Activated T-helper 1 cell treated with Interleukin-2 at 50 U/mL for 16 hours (primary cell): ENCODE results near the gene TMEM59L.
"Not testable (repeated sequence)": the region's sequence is repeated elsewhere in the genome, so short reads cannot be mapped to it uniquely, and the experiment has no call there.

Experiments used
- DNase-seq: peaks from one replicate; pipeline ENCODE4 v3.0.0-alpha.2; 2020; ENCODE audit warnings: low read depth

Gene TMEM59L

DNA sequence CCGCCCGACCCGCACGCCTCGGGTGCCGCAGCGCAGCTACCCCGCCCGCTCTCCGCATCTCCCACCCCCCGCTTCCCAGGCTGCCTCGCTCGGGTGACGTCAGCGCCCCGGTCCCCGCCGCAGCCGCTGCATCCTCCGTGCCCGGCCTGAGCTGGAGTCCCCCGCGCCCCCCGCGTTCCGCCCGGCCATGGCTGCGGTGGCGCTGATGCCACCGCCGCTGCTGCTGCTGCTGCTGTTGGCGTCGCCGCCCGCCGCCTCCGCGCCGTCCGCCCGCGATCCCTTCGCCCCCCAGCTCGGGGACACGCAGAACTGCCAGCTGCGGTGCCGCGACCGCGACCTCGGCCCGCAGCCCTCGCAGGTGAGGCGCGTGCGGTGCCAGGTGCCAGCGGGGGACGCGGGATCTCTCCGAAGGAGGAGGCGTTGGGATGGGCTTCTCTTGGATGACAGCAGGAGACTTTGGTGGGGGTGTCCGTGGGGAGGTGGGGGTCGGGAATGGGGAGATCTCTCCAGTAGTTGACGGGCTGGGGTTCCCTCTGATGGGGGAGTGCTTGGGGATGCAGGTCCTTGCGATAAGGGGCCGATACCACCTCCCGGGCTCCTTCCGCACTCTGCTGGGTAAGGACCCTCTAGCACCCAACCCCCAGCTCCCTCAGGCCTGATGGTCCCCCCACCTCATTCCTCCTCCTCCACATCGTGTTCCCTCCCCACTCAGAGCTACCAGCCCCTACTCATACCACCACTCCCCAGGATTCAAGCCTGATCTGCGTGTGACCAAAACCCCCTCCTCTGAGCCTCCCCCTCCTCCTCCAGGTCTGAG is at the start of gene TMEM59L:
TMEM59L (plus strand) TSS at position 99 of the 817 bp plus-strand sequence; CDS start at position 188, 89 bp downstream.
- peak; percentile 26 for DNase-seq

DNA sequence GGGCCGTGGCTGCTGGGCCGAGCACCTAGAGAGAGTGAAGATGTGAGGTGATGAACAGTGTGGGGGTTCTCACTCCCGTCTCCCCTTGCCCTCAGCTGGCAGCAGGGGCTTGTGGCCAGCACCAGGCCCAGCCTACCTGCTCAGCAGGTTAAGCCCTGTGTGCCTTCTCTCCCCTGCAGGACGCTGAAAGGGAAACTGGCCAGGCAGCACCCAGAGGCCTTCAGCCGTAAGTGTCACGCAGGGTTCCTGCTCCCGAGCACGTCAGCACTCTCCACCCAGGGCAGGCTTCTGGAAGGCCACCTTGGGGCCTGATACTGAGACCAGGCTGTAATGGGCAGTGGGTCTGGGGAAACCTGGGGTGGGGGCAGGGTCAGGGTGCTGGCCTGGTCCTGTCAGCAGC is 45.7 kb upstream of the TMEM59L start:
- DNase-seq, result no peak

DNA sequence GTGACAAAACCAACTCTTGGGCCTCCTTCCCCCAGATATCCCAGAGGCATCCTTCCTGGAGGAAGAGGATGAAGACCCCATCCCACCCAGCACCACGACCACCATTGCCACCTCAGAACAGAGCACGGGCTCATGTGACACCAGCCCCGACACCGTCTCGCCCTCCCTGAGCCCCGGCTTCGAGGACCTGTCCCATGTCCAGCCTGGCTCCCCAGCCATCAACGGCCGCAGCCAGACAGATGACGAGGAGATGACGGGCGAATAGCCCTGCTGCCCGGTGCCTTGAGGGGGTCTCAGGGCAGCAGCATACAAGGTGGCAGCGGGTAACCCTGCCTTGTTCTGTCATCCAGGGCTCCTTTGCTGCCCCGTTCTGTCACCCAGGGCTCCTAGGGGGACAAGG is 44.3 kb upstream of the TMEM59L start:
- DNase-seq, result no peak

DNA sequence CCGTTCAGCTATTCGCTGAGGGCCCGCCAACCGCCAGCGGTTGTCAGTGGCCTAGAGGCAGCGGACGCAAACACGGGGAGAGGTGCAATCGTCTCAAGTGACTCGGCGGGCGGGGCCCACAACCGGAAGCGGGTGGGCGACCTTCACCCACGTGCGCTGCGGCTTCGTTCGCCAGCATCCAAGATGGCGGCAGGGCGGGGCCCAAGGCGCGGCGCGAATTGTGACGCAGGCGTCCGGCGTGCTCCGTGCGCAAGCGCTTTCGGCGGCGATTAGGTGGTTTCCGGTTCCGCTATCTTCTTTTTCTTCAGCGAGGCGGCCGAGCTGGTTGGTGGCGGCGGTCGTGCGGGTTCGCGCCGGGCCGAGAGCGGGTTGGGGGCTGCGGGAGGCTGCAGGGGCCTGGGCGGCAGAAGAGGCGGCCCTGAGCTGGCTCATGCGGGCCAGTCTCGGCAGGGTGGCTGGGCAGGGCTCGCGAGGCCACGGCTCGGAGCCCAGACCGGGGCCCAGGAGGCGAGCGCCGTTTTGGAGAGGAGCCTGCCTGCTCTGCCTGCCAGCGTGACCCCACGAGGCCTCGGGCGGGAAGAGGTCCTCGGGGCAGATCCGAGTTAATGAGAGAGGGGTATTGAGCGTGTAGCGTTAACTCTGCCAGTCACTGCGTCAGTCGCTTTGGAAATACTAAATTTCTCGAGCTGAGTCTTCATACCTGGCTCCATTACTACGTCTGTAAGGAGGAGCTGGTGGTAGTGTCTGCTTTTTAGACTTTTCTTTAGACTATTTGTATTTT is 40.9 kb upstream of the TMEM59L start, which contains the start of gene UBA52:
UBA52 (plus strand) TSS at position 294 of the 781 bp plus-strand sequence. CDS start 1,444 bp downstream, outside the sequence.
- peak; percentile 99 for DNase-seq

DNA sequence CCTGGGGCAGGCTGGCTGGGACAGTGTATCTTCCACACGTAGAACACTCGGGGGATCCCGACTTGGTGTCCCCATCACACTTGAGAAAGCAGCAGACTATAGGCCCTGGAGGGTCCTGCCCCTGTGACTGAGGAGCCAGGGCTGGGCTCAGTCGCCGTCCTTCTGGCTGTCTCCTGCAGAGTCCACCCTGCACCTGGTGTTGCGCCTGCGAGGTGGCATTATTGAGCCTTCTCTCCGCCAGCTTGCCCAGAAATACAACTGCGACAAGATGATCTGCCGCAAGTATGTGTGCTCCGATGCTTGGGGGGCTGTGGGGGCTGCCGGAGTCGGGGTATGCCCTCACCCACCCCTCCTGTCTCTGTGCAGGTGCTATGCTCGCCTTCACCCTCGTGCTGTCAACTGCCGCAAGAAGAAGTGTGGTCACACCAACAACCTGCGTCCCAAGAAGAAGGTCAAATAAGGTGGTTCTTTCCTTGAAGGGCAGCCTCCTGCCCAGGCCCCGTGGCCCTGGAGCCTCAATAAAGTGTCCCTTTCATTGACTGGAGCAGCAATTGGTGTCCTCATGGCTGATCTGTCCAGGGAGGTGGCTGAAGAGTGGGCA is 37.9 kb upstream of the TMEM59L start:
- no peak for DNase-seq

DNA sequence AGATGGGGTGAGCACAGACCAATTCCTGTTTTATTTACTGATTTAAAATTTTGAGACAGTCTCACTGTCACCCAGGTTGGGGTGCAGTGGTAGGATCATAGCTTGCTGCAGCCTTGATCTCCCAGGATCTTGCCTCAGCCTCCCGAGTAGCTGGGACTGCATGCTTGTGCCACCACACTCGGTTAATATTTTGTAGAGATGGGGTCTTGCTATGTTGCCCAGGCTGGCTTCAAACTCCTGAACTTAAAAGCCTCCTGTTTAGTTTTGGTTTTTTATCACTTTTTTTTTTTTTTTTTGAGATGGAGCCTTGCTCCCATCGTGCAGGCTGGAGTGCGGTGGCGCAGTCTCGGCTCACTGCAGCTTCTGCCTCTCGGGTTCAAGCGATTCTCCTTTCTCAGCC is 36.3 kb upstream of the TMEM59L start:
- DNase-seq, result no peak

DNA sequence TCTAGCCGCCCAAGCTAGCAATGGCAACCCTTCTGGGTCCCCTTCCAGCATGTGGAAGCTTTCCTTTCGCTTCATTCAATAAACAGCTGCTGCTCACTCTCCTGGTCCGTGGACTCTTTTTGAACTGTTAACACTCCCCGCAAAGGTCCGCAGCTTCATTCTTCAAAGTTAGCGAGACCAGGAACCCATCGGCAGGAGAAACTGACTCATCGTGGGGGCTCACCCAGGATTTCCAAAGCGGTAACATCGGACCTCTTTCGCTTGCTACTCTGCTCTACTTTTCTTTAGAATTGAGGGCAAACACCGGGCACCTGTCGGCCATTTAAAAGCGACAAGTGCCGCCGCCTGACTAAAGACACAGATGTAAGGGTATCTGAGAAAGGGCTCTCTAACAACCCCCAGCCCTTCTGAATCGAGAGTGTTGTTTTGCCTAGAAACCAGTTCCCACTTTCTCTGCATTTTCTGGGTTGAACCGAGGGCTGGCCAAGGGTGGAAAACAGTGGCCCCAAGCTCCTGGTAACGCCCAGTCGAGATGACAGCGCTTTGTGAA is 35.2 kb upstream of the TMEM59L start:
- no peak for DNase-seq

DNA sequence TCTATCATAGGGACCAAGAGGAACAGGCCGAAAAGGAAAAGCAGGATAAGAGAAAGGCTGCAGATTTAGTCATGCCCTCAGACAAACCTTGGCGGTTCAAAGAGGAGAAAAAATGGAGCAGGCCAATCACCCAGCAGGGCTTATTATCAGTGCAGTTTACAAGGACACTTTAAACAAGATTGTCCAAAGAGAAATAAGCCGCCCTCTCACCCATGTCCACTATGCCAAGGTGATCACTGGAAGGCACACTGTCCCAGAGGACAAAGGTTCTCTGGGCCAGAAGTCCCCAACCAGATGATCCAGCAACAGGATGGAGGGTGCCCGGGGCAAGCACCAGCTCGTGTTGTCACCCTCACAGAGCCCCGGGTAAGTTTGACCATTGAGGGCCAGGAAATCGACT is 32.4 kb upstream of the TMEM59L start:
- DNase-seq, result no peak

DNA sequence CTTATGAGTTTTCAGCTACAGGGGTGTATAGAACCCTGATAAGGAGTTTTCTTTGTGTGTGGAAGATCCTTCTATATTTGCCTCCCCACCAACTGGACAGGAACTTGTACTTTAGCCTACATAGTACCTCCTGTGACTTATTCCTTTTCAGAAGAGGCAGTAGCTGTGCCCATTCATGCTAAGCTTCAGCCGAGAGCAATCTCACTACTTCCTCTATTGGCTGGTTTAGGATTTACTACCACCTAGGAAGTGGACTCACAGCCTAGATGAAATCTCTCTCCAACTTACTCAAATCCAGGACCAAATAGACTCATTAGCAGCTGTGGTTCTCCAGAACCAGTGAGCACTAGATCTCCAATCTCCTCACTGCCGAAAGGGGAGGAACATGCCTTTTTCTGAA is 26.4 kb upstream of the TMEM59L start:
- DNase-seq, result no peak

DNA sequence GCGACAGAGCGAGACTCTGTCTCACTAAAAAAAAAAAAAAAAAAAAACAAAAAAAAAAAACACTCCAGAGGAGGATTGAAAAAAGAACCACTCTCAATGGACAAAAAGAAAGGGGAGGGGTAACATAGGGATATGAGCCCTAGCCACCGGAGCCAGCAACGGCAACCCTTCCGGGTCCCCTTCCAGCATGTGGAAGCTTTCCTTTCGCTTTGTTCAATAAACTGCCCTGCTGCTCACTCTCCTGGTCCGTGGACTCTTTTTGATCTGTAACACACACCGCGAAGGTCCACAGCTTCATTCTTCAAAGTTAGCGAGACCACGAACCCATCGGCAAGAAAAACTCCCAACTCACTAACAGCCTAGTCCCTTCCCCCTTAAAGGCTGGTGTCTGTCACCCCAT is 25.1 kb upstream of the TMEM59L start:
- DNase-seq, result no peak

DNA sequence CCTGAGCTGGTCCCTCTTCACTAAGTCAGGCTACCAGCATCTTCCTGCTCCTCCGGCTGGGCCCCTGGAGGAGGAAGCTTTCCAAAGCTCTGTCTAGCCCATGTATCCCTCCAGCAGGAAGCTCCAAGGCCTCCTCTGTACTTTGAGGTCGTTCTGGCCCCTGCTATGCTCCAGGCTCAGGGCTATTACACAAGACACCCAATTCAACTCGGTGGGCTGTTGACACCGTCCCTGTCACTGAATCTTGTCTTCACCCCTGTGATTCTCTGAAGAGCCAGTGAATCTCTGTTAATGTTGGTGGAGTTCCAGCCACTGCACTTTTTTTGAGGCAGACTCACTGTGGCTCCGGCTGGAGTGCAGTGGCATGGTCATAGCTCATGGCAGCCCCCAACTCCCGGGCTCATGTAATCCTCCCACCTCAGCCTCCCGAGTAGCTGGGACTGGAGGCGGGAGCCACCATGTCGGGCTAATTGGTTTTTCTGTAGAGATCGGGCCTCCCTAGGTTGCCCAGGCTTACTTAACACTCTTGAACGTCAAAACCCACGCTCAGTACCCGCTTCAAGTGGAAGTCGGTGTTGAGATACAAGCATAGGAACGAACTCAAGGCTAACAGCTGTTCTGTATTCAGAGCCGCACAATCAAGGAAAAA is 24.6 kb upstream of the TMEM59L start:
- DNase-seq, result no peak

DNA sequence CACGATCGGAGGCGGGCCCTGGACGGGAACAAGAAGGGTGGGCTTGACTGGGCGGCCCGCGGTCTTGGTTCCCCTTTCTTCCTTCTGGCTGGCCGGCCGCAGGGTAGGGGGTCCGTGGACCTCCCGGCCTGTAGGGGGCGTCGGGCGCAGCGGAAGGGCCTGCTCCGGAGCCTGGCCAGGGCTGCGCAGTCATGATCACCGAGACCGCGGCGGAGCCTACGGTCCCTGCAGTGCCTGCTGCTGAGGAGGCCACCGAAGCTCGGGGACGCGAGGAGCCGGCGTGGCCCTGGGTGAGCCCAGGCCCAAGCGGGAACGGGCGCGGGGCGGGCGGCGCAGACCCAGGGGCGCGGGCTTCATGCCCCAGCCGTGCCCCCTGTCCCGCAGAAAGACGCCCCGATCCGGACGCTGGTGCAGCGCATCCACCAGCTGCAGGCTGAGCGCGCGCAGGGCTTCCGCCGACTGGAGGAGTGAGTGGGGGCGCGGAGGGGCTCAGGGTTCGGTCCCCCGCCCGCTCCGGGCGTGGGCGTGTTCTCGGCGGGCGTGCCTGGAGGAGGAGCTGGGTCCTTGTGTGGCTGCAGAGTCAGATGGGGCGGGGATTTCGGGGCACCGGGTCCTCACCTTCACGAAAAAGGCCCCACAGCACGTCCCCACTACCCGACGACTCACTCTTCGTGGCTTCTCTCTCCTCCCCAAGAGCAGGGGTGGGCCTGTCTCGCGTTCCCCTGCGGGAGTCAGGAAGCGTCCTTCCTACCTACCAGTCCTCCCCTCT is 23.9 kb upstream of the TMEM59L start, which contains the start of gene REX1BD:
REX1BD (plus strand) TSS at position 188 of the 769 bp plus-strand sequence; CDS start at position 192, 4 bp downstream.
- DNase-seq, result peak; percentile 82

DNA sequence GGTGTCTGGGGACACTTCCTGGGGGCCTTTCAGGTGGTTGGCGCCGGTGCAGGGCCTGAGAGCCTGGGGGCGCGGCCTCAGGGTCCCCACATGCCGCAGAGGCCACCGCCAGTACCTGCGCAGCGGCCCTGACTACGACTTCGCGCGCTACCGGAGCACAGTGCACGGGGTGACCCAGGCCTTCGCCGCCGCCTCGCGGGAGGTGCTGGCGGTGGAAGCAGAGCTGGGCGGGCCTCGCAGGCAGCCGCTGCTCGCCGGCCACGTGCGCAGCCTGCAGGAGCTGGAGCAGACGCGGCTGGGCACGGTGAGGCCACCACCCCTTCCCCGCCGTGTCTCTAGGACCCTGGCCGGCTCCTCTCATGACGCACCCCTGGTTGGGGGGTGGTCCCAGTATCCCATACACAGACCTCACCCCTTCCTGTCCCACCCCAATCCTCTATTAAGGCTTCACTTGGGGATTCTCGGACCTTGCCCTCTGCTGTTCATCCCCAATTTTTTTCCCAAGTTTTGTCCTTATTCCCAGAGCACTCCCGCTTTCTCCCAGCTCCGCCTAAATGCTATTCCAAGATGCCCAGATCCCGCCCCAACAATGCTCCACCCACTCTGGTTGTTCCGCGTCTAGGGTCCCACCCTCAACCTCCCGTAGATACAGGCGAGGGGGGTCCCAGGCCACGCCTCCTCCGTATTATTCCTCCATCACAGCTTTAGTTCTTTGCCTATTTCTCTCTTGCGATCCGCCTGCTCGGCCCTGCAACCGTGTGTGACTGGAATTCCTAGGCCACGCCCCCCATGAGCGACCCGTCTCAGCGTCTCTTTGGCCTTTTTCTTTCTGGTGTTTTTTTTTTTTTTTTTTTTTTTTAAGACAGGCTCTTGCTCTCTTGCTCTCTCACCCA is 23.0 kb upstream of the TMEM59L start:
- peak; percentile 61 for DNase-seq

DNA sequence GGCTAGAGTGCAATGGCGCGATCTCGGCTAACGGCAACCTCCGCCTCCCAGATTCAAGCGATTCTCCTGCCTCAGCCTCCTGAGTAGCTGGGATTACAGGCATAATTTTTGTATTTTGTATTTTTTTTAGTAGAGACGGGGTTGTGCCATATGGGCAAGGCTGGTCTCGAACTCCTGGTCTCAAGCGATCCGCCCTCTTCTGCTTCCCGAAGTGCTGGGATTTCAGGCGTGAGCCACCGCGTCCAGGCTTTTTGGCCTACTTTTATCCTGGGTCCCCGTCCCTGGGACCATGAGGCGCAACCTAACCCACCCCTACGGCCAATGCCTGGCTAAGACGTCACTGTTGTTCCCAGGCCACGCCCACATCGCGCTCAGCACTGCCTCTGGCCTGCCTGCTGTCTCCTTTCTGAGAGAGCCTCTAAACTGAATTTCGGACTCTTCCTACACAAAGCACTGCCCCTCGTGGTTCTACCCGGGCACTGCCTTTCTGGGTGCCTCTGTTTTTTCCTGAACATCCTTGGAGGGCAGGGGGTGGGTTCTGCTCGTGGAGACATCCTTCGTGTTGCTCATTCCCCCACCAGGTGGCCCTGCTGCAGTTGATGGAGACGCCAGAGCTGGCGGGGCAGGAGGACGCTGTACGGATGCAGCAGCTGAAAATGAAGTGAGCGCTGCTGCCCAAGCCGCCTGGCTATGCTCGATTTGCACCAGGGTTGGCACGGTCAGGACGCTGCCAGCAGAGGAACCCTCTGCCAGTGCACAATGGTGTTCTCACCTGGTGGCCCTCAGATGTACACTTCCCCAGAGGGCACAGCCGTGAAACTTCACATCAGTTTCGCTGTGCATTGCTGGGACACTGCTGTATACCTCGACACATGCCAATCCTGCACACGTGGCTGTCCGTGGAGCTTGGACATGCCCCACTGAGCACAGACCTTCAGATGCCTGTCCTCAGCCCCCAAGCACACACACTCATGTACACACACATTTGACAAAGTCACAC is 22.1 kb upstream of the TMEM59L start:
- no peak for DNase-seq

DNA sequence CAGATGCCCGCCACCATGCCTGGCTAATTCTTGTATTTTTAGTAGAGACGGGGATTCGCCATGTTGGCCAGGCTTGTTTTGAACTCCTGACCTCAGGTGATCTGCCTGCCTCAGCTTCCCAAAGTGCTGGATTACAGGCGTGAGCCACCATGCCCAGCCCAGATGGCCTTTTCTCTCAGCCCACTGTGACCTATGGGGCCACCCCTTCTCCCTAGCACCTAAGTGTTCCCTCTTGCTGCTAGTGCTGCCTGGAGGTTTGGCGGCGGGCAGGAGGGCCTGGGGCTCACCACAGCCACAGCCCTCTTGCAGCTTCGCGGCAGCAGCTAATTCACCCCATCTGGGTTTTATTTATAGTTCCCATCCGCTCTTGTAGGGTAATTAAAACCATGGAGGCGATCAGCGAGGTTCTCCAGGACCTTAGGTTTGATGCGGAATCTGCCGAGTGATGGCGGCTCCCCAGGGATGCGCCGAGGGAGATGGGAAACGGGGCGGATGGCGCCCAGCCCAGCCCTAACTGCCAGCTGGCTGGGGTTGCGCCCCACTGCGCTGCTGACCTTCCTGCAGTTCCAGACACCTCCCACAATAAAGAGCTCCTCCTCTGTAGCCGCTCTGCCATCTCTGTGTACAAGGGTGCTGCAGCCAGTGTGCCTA is 20.8 kb upstream of the TMEM59L start:
- DNase-seq, result no peak

DNA sequence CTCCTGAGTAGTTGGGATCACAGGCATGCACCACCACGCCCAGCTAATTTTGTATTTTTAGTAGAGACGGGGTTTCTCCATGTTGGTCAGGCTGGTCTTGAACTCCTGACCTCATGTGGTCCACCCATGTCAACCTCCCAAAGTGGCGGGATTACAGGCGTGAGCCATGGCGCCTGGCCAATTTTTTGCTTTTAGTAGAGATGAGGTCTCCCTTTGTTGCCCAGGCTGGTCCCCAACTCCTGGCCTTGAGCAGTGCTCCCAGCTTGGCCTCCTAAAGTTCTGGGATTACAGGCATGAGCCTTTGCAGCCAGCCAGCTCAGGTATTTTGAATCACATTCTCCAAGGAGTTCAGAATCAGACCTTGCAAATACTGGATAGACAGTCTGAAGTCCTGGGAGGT is 19.9 kb upstream of the TMEM59L start:
- not testable (repeated sequence) for DNase-seq

DNA sequence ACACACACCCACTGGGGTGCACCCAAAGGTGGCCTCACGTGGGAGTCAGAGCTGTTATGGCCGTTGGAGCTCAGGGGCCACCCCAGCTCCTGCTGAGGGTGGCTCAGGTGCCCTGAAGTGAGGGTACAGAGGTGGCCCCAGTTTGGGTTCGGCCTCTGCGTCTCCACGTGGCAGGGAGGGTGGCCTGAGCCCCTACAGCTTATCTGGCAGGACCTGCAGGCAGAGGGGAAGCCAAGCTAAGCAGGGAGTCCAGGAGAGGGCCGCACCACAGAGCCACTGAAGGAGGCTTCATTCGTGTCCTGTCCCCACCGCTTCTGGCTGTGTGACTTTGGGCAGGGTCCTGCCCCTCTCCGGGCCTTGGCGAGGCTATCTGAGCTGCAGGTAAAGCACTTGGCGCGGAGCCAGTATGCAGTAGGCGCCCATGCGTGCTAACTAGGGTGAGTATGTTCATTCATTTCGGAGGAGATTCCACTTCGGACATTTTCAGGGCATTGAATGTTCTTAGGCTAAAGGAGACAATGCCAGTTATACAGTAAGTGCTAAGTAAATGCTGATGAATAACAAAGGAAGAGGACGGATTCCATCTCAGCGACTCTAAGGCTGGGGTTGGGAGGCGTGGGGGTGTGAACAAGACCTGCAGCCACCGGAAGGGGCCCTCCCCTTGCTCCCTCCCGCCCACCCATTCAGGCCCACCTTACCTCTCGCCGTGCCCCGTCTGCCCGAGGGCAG is 19.1 kb upstream of the TMEM59L start:
- no peak for DNase-seq
